Measurements from ENCODE around the gene PRPF6. TPM values are rescaled to one million over a fixed set of nuclear protein-coding genes. Genes with fewer than 3 reads are reported as not detected.
"Not testable (repeated sequence)": the region's sequence is repeated elsewhere in the genome, so short reads cannot be mapped to it uniquely, and the experiment has no call there.

Gene PRPF6
- total RNA-seq, 4 donors from 2014 or later = 28.5 to 73.0 (median 69.6) TPM

DNA sequence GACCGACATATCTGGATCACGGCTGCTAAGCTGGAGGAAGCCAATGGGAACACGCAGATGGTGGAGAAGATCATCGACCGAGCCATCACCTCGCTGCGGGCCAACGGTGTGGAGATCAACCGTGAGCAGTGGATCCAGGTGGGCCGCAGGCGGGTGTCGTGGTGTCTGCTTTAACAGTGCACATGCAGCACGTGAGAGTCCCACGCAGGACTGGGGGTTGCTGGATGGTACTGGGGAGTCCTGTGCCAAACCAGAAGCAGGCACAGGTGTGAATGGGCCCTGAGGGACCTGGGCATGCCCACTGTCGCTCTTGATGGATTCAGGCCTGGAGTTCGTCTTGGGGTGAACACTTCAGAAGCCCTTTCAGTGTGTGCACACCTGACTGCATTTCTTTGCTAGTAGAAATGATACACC is 30.4 kb downstream of the PRPF6 start:
- no peaks in the 10 kb centered on the region for H3K36me3 ChIP-seq
- no peaks in the 10 kb centered on the region for H3K9me3 ChIP-seq
- H3K4me1 ChIP-seq = no peaks in the 10 kb centered on the region
- TF ChIP-seq POLR2A (IDR thresholded peaks at IDR 0.05) = no peak
- TF ChIP-seq, protein P1, sequence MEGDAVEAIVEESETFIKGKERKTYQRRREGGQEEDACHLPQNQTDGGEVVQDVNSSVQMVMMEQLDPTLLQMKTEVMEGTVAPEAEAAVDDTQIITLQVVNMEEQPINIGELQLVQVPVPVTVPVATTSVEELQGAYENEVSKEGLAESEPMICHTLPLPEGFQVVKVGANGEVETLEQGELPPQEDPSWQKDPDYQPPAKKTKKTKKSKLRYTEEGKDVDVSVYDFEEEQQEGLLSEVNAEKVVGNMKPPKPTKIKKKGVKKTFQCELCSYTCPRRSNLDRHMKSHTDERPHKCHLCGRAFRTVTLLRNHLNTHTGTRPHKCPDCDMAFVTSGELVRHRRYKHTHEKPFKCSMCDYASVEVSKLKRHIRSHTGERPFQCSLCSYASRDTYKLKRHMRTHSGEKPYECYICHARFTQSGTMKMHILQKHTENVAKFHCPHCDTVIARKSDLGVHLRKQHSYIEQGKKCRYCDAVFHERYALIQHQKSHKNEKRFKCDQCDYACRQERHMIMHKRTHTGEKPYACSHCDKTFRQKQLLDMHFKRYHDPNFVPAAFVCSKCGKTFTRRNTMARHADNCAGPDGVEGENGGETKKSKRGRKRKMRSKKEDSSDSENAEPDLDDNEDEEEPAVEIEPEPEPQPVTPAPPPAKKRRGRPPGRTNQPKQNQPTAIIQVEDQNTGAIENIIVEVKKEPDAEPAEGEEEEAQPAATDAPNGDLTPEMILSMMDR (IDR thresholded peaks at IDR 0.05) = no peak
- H3K4me3 ChIP-seq = no peak overlapping the region
- intact Hi-C loops (cut with DNase I; ENCODE audit: low total_unique reads) = no loop called here
- DNase-seq = no peak
- no peaks in the 10 kb centered on the region for H3K27me3 ChIP-seq
- H3K27ac ChIP-seq = no peak overlapping the region

DNA sequence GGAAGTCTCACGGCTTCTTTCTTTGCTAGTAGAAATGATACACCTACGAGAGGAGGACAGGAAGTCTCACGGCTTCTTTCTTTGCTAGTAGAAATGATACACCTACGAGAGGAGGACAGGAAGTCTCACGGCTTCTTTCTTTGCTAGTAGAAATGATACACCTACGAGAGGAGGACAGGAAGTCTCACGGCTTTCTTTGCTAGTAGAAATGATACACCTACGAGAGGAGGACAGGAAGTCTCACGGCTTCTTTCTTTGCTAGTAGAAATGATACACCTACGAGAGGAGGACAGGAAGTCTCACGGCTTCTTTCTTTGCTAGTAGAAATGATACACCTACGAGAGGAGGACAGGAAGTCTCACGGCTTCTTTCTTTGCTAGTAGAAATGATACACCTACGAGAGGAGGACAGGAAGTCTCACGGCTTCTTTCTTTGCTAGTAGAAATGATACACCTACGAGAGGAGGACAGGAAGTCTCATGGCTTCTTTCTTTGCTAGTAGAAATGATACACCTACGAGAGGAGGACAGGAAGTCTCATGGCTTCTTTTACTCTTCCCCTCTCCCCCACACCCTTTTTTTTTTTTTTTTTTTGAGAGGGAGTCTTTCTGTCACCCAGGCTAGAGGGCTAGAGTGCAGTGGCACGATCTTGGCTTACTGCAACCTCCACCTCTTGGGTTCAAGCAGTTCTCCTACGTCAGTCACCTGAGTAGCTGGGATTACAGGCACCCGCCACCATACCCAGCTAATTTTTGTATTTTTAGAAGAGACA is 31.6 kb downstream of the PRPF6 start:
- H3K4me1 ChIP-seq; H3K27me3 ChIP-seq; intact Hi-C loops (cut with DNase I; ENCODE audit: low total_unique reads); H3K36me3 ChIP-seq; H3K4me3 ChIP-seq; H3K9me3 ChIP-seq; H3K27ac ChIP-seq; DNase-seq: not testable (repeated sequence)

DNA sequence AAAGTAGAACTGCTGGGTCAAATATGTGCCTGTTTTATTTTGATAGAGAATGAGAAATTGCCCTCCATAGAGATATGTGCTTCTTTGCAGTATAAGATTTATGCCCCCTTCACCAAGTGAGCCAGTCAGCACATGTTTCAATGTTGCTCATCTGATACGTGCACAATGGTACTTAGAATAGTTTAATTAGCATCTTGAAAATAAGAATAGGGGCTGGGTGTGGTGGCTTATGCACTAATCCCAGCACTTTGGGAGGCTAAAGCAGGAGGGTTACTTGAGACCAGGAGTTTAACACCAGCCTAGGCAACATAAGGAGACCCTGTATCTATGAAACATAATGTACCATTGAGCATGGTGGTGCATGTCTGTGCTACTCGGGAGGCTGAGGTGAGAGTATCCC is 34.7 kb downstream of the PRPF6 start:
- Histone ChIP-seq H3K4me1 (no peaks in the 10 kb centered on the region), H3K9me3 (no peaks in the 10 kb centered on the region), H3K27me3 (no peaks in the 10 kb centered on the region), H3K36me3 (no peaks in the 10 kb centered on the region), H3K27ac (no peak overlapping the region), H3K4me3 (no peak overlapping the region)
- TF ChIP-seq, protein P1 (IDR thresholded peaks at IDR 0.05) = no peak
- no peak for TF ChIP-seq POLR2A (IDR thresholded peaks at IDR 0.05)
- intact Hi-C loops (cut with DNase I; ENCODE audit: low total_unique reads) = no loop called here
- DNase-seq = no peak

DNA sequence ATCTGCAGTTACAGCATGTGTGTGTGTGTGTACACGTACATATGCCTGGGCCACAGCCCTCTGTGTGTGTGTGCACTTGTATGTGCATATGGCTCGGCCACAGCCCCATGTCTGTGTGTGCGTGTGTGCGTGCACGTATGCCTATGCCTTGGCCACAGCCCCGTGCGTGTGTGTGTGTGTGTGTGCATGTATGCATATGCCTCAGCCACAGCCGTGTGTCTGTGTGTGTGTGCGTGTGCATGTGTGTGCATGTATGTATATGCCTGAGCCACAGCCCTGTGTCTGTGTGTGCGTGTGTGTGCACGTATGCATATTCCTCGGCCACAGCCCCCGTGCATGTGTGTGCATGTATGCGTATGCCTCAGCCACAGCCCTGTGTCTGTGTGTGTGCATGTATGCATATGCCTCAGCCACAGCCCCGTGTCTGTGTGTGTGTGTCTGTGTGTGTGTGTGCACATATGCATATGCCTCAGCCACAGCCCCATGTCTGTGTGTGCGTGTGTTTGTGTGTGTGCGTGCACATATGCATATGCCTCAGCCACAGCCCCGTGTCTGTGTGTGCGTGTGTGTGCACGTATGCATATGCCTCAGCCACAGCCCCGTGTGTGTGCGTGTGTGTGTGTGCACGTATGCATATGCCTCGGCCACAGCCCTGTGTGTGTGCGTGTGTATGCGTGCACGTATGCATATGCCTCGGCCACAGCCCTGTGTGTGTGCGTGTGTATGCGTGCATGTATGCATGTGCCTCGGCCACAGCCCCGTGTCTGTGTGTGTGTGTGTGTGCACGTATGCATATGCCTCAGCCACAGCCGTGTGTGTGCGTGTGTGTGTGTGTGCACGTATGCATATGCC is 40.4 kb downstream of the PRPF6 start:
- TF ChIP-seq, protein P1 (IDR thresholded peaks at IDR 0.05) = no peak
- no peak for TF ChIP-seq POLR2A (IDR thresholded peaks at IDR 0.05)
- H3K4me1 ChIP-seq = no peaks in the 10 kb centered on the region
- no peak overlapping the region for H3K27ac ChIP-seq
- intact Hi-C loops (cut with DNase I; ENCODE audit: low total_unique reads) = no loop called here
- H3K4me3 ChIP-seq = no peak overlapping the region
- DNase-seq = no peak
- no peaks in the 10 kb centered on the region for H3K36me3 ChIP-seq
- H3K27me3 ChIP-seq = no peaks in the 10 kb centered on the region
- no peaks in the 10 kb centered on the region for H3K9me3 ChIP-seq

DNA sequence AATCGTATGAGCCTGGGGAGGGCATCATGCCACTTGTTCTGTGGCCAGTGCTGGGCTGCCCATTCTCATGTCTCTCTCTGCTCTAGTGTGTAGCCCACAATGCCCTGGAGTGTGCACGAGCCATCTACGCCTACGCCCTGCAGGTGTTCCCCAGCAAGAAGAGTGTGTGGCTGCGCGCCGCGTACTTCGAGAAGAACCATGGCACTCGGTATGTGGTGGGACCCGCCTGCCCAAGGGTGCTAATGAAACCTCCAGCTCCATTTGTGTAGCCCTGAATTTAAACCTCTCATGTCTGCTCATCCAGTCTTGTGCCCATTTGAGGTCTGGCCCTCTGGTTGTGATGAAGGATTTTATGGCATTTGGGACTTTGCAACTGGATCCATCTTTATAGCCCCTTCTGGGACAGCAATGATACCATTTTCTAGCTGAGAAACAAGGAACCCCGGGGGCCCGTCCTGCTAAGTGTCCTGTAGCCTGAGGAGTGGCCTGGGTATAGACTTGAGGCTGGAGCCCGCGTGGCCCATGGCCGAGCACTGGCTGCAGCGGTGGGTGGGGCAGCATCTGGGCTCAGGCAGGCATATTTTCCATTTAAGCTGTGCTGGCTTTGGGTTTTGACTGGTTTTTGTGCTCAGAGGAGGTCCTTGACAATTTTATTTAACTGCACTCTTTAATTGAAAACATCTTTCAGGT is 41.9 kb downstream of the PRPF6 start:
- no peak overlapping the region for H3K27ac ChIP-seq

More for the DNA sequence above, 41.9 kb downstream of the PRPF6 start:
- Histone ChIP-seq H3K27me3 (no peaks in the 10 kb centered on the region), H3K4me1 (no peaks in the 10 kb centered on the region), H3K36me3 (no peaks in the 10 kb centered on the region), H3K9me3 (no peaks in the 10 kb centered on the region), H3K4me3 (no peak overlapping the region)
- no peak for DNase-seq
- intact Hi-C loops (cut with DNase I; ENCODE audit: low total_unique reads) = no loop called here
- TF ChIP-seq, protein P1 (IDR thresholded peaks at IDR 0.05) = no peak
- TF ChIP-seq POLR2A (IDR thresholded peaks at IDR 0.05) = no peak
